ENCODE results near the gene PDIA2. TPM values are rescaled to one million over a fixed set of nuclear protein-coding genes. Genes with fewer than 3 reads are reported as not detected.

Gene PDIA2
- total and polyA plus RNA-seq, 10 of the 15 experiments (the other 5 are each of a cell fraction or from before 2014, with no cell fraction given): 0.11 to 0.36 TPM; not detected in 8

- Histone ChIP-seq H3K4me2 (ENCODE audit: control insufficient read depth, insufficient read depth) (peak overlapping the region; percentile 85), H3K27ac (ENCODE audit: control insufficient read depth, insufficient read depth) (peak overlapping the region; percentile 69), H3K27me3 (replicated peaks in 1 of 2; ENCODE audit: control insufficient read depth in 2 of 2, insufficient read depth in 2 of 2, low read length in 1 of 2) (no peaks in the 10 kb centered on the region), H3K79me2 (ENCODE audit: control insufficient read depth, insufficient read depth, low read length) (no peaks in the 10 kb centered on the region), H4K20me1 (ENCODE audit: control insufficient read depth, insufficient read depth) (no peaks in the 10 kb centered on the region), H3K4me3 (peak overlapping the region; percentile 45), H3K36me3 (ENCODE audit: control insufficient read depth in 2 of 2, insufficient read depth in 2 of 2, low read length in 1 of 2) (peaks cover 0 to 4% of the 10 kb centered on the region in 2 experiments; a peak in 2 of 4 replicates), H3K9me3 (replicated peaks; ENCODE audit: control insufficient read depth, insufficient read depth, low read length) (no peaks in the 10 kb centered on the region), H3K4me1 (ENCODE audit: control insufficient read depth, insufficient read depth, low read length) (peaks cover 4% of the 10 kb centered on the region; the same call in 1 of the 2 replicates), H3K9ac (ENCODE audit: control insufficient read depth, insufficient read depth, low read length) (peak overlapping the region; percentile 64), H2AFZ (ENCODE audit: control insufficient read depth, low read depth, low read length) (peak overlapping the region; percentile 81)
- in situ Hi-C loops (cut with MboI): no loop called here
- BruUV-seq (replicated peaks): TSS peak; percentile 38
- SMC1A ChIA-PET (ENCODE audit: uncharacterized antibody, unreplicated experiment): interaction anchor here (0.9 to 1.3 kb wide), 4 partner anchors 10 to 24 kb away, joined by 5 to 8 read pairs (median 5); partner anchors contain the start of gene LUC7L
- WGBS (ENCODE audit: insufficient coverage, insufficient replicate concordance, low lambda C conversion rate, missing lambda C conversion rate): 29% methylated on average over 30 of the region's 30 CpGs
- peak; percentile 89 for ATAC-seq
- RAD21 ChIA-PET (ENCODE audit: unreplicated experiment): interaction anchor here (0.8 to 2.4 kb wide), 4 partner anchors 18 to 100 kb away, joined by 3 to 13 read pairs (median 5); partner anchors contain the start of genes FAM234A and LUC7L
- POLR2A ChIA-PET: interaction anchor here (0.5 to 3.7 kb wide), 5 partner anchors 14 to 1902 kb away, joined by 3 to 26 read pairs (median 4); partner anchors contain the start of gene FAM234A
- intact Hi-C loops (cut with micrococcal nuclease; ENCODE audit: unreplicated experiment): loop anchor here (2.0 kb wide), 1 partner anchor 18 kb away; the partner anchor contains the start of gene FAM234A
- CTCF ChIA-PET: interaction anchor here (0.7 to 1.1 kb wide), 3 partner anchors 10 to 97 kb away, joined by 3 read pairs; no protein-coding TSS in a partner anchor
- peak; percentile 40 for DNase-seq (ENCODE audit: low read depth, low spot score)
- FAIRE-seq: peak; percentile 90
- TF ChIP-seq BMI1 (IDR thresholded peaks at IDR 0.05; ENCODE audit: borderline replicate concordance) (no peak), IKZF1 (conservative IDR thresholded peaks at IDR 0.05) (peak; percentile 25; the same call in 1 of the 2 replicates), RUNX3 (IDR thresholded peaks at IDR 0.05; ENCODE audit: low read length) (peak; percentile 61; the same call in 1 of the 2 replicates), E2F8 (IDR thresholded peaks at IDR 0.05; ENCODE audit: low read depth, partially characterized antibody) (no peak), CREB1 (IDR thresholded peaks at IDR 0.05; ENCODE audit: low read depth) (peak; percentile 44; the same call in 1 of the 2 replicates), KDM1A (IDR thresholded peaks at IDR 0.05; ENCODE audit: borderline replicate concordance) (no peak), SUPT20H (IDR thresholded peaks at IDR 0.05; ENCODE audit: borderline replicate concordance, control insufficient read depth, low read depth, low read length) (no peak), NBN (IDR thresholded peaks at IDR 0.05) (peak; percentile 62; the same call in 1 of the 2 replicates), FOXM1 (IDR thresholded peaks at IDR 0.05; ENCODE audit: low read depth, low read length) (no peak), FOS (IDR thresholded peaks at IDR 0.05; ENCODE audit: borderline replicate concordance, extremely low read depth, insufficient read length) (no peak), CEBPZ (IDR thresholded peaks at IDR 0.05; ENCODE audit: low read depth, low read length) (no peak), RBBP5 (conservative IDR thresholded peaks at IDR 0.05) (no peak), HCFC1 (IDR thresholded peaks at IDR 0.05; ENCODE audit: low read length) (no peak), IRF5 (IDR thresholded peaks at IDR 0.05; ENCODE audit: borderline replicate concordance) (no peak), YY1 (IDR thresholded peaks at IDR 0.05; ENCODE audit: low read depth, low read length) (0 out of 2 replicates have a peak, but pooled peaks have one; percentile 19)
These were observed 30.3 kb upstream of the PDIA2 start for GRCh38 chr16:252366-253337.
